Muscle layer of colon (tissue), 2 donors: ENCODE results near the gene AARS2.

Source experiments
- H3K27ac ChIP-seq: one replicate; pipeline ENCODE4 v1.7.0; 2013; ENCODE audit warnings: low read depth, mild to moderate bottlenecking, low read length, moderate library complexity
- H3K27me3 ChIP-seq, 2 donors: one replicate each; pipeline ENCODE4 v1.7.0; 2013; ENCODE audit warnings: low read length in 2 of 2, mild to moderate bottlenecking in 2 of 2; ENCODE audit not compliant: insufficient read depth in 2 of 2, control insufficient read depth in 1 of 2
- H3K36me3 ChIP-seq: one replicate; pipeline ENCODE4 v1.7.0; 2013; ENCODE audit warnings: mild to moderate bottlenecking, low read length; ENCODE audit not compliant: insufficient read depth
- H3K4me1 ChIP-seq: one replicate; pipeline ENCODE4 v1.7.0; 2013; ENCODE audit warnings: mild to moderate bottlenecking, low read length; ENCODE audit not compliant: insufficient read depth
- H3K4me3 ChIP-seq, 2 donors: one replicate each; pipeline ENCODE4 v1.7.0; 2013; ENCODE audit warnings: low read length in 2 of 2, low read depth in 1 of 2, mild to moderate bottlenecking in 1 of 2, moderate library complexity in 1 of 2
- H3K9ac ChIP-seq: one replicate; pipeline ENCODE4 v1.7.0; 2013; ENCODE audit warnings: low read length
- H3K9me3 ChIP-seq: one replicate; pipeline ENCODE4 v1.7.0; 2013; ENCODE audit warnings: mild to moderate bottlenecking, low read length
- donor health status: abdominal sarcoma.
- donor health status: Adenocarcinoma of cecum.

AARS2 gene

DNA sequence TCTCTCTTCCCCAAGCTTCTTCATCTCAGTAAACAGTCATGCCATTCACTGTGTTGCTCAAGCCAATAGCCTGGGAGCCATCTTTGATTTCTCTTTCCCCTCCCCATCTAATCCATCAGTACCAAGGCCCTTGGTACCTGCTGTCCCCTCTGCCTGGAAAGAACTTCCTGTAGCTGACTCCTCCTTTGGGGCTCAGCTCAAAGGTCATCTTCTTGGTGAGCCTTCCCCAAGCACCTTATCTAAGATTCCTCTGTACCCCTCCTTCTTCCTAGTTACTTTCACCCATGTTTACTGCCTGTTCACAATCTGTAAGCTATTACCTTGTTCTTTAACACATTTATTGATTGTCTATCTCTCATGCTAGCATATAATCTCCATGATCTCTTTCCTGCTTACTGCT, 3.5 kb downstream of the AARS2 start:
- H3K36me3 ChIP-seq: peaks cover 62% of the 10 kb centered on the region

DNA sequence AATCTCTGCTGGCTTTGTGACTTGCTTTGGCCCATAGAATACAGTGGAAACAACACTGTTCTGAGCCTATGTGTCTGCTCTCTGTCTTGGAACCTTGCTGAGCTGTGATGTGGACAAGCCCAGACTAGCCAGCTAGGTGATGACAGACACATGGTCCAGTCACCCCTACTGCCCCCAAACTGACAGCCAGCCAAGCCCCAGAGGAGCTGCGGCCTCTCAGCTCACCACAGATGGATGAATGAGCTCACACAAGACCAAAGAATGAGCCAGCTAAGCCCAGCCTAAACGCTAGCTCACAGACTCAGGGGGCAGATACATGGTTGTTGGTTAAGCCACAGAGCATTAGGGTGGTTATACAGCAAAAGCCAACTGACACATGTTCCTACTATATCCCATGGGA, 4.1 kb downstream of the AARS2 start:
- H3K27ac ChIP-seq: no peak overlapping the region
- peaks cover 8% of the 10 kb centered on the region for H3K4me1 ChIP-seq
- no peak overlapping the region for H3K4me3 ChIP-seq
- H3K9ac ChIP-seq: no peak overlapping the region
- H3K27me3 ChIP-seq: no peaks in the 10 kb centered on the region
- H3K36me3 ChIP-seq: peaks cover 67% of the 10 kb centered on the region
- H3K9me3 ChIP-seq: no peaks in the 10 kb centered on the region

More for the DNA sequence above, 3.5 kb downstream of the AARS2 start:
- Histone ChIP-seq H3K4me1 (peaks cover 8% of the 10 kb centered on the region), H3K9me3 (no peaks in the 10 kb centered on the region), H3K27ac (no peak overlapping the region), H3K27me3 (no peaks in the 10 kb centered on the region), H3K4me3 (no peak overlapping the region), H3K9ac (no peak overlapping the region)

DNA sequence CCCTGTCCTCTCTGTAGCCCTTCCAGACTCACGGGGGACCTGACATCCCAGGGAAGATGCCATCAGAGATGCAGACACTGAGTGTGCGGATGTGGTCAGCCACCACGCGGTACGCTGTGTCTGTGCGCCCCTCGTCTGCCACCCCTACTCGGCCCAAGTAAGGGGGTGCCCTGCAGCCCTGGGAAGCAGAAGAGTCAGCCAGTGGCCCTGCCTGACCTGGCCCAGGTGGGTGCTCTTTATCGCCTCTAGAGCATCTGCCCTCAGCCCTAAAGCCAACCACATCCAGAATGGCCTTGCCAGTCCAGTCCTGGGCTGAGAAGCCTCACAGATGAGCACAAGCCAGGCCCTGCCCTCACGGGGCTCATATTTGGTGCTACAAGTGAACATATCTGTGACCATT, 5.9 kb downstream of the AARS2 start:
- Histone ChIP-seq H3K27ac (no peak overlapping the region), H3K4me1 (peaks cover 4% of the 10 kb centered on the region), H3K27me3 (no peaks in the 10 kb centered on the region), H3K4me3 (no peak overlapping the region), H3K9ac (no peak overlapping the region), H3K36me3 (peaks cover 86% of the 10 kb centered on the region), H3K9me3 (no peaks in the 10 kb centered on the region)

DNA sequence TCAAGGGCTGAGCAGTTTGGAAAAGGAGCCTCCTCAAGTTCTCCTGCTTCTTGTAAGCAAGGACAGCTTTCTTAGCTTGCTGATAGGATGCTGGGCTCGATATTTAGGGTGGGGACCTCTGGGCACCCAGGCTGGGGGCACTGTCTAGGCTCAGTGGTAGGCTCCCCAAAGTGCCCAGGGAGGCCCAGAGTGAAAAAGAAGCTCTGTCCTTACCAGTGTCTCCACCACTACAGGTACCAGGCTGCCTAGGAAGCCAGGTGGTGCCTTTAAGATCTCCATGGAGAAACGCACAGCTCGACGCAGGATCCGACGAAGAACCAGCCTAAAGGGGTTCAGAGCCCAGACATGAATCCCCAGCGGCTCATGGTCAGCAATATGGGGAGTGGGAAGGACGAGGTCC, 6.4 kb downstream of the AARS2 start:
- no peaks in the 10 kb centered on the region for H3K9me3 ChIP-seq
- H3K36me3 ChIP-seq: peaks cover 91% of the 10 kb centered on the region
- H3K4me1 ChIP-seq: no peaks in the 10 kb centered on the region
- no peaks in the 10 kb centered on the region for H3K27me3 ChIP-seq
- no peak overlapping the region for H3K27ac ChIP-seq
- no peak overlapping the region for H3K9ac ChIP-seq
- H3K4me3 ChIP-seq: no peak overlapping the region

GRCh38 chr6:44305200-44305725, 7.9 kb downstream of the AARS2 start:
- no peak overlapping the region for H3K4me3 ChIP-seq
- H3K36me3 ChIP-seq: peaks cover 92% of the 10 kb centered on the region
- H3K27me3 ChIP-seq: no peaks in the 10 kb centered on the region
- no peaks in the 10 kb centered on the region for H3K9me3 ChIP-seq
- H3K27ac ChIP-seq: no peak overlapping the region
- H3K9ac ChIP-seq: no peak overlapping the region
- H3K4me1 ChIP-seq: no peaks in the 10 kb centered on the region

DNA sequence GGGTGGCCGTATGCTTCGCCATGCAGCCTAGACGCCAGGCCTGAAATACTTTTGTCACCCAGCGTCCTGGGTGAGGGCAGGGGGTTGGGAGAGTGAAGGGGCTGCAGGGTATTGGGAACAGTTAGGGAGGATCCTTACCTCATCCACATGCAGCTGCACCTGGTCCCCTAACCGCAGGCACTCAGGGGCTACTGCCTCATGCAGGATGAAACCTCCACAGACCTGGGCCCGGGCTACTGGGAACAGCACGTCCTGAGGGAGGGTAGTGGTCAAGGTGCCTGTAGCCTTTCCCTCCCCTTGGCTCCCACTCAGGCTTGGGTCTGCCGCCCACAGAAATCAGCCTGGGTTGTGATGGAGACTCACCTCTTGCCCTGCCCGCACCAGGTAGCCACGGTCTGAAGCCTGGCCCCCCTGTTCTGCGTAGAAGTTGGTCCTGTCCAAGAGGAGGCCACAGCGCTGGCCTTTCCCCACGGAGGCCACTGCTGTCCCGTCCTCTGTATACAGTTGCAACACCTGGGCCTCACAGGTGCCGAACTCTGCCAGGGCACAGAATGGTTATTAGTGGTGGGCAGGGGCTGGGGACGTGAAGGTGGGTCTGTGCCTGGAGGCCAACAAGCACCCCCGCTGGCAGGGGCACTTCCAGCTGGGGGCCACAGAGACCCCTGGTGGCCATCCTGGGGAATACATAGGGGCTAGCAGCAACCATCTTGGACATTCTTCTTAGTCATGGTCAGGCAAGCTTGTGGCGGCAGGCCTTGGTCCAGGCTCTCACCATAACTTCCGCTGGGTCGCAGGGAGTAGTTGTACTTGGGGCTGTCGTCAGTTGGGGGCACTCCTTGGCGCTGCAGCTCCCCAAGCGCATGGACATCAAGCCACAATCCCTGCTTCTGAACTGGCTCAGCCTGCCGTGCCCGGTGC, 8.6 kb downstream of the AARS2 start:
- no peaks in the 10 kb centered on the region for H3K4me1 ChIP-seq
- no peak overlapping the region for H3K27ac ChIP-seq
- no peak overlapping the region for H3K9ac ChIP-seq
- H3K9me3 ChIP-seq: no peaks in the 10 kb centered on the region
- H3K27me3 ChIP-seq: no peaks in the 10 kb centered on the region
- H3K36me3 ChIP-seq: peaks cover 87% of the 10 kb centered on the region
- H3K4me3 ChIP-seq: no peak overlapping the region

GRCh38 chr6:44303842-44304241, 9.3 kb downstream of the AARS2 start:
- Histone ChIP-seq H3K27ac (no peak overlapping the region), H3K36me3 (peaks cover 80% of the 10 kb centered on the region), H3K9me3 (no peaks in the 10 kb centered on the region), H3K9ac (no peak overlapping the region), H3K4me3 (no peak overlapping the region), H3K4me1 (no peaks in the 10 kb centered on the region), H3K27me3 (no peaks in the 10 kb centered on the region)

GRCh38 chr6:44302856-44303255, 10.3 kb downstream of the AARS2 start:
- peaks cover 3 to 6% of the 10 kb centered on the region in 2 donors for H3K27me3 ChIP-seq
- no peaks in the 10 kb centered on the region for H3K4me1 ChIP-seq
- H3K4me3 ChIP-seq: no peak overlapping the region
- no peaks in the 10 kb centered on the region for H3K9me3 ChIP-seq
- H3K27ac ChIP-seq: no peak overlapping the region
- H3K9ac ChIP-seq: no peak overlapping the region
- H3K36me3 ChIP-seq: peaks cover 76% of the 10 kb centered on the region

DNA sequence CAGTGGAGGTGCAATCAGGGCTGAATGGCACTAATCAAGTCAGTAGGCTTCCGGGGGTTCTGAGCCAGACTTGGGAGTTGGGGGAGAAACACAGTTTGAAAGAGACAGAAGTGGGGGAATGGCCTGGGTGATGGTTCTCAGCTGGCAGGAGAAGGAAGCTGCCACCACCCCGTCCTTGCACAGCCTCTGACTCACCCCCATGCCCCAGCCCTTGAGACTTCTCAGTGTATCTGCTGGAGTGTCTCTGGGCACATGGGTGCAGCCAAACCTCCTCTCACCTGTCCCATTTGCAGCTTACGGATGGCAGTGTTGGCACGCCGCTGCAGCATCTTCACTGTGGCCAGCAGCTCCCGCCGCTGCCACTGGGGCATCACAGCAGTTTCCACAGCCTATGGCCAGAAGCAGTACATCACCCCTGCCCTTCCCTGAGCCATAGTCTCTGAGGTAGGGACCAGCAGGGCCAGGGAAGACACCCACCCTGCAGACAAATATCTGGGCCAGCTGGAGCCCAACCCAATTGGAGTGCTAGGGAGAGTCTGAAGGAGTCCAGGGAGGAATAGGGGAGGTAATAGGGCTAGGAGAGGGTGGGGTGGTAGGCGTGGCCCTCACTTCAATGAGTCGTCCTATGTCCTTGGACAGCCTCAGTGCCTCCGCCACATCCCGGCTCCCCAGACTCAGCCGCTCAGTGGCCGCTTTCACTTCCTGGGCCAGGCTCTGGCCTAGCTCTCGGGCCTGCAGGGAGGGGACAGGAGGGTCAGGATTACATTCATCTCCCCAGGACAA, 11.2 kb downstream of the AARS2 start:
- no peak overlapping the region for H3K27ac ChIP-seq
- H3K36me3 ChIP-seq: peaks cover 68% of the 10 kb centered on the region
- no peak overlapping the region for H3K4me3 ChIP-seq
- no peak overlapping the region for H3K9ac ChIP-seq
- peaks cover 11 to 12% of the 10 kb centered on the region in 2 donors for H3K27me3 ChIP-seq
- H3K9me3 ChIP-seq: no peaks in the 10 kb centered on the region
- H3K4me1 ChIP-seq: peaks cover 2% of the 10 kb centered on the region

- peaks cover 4% of the 10 kb centered on the region for H3K4me1 ChIP-seq
- peaks cover 20% of the 10 kb centered on the region in 2 donors for H3K27me3 ChIP-seq
- peaks cover 59% of the 10 kb centered on the region for H3K36me3 ChIP-seq
- H3K9ac ChIP-seq: no peak overlapping the region
- no peaks in the 10 kb centered on the region for H3K9me3 ChIP-seq
- H3K27ac ChIP-seq: no peak overlapping the region
- H3K4me3 ChIP-seq: no peak overlapping the region
Observed at GRCh38 chr6:44301106-44301505, 12.0 kb downstream of the AARS2 start.

- peaks cover 52% of the 10 kb centered on the region for H3K36me3 ChIP-seq
- H3K9me3 ChIP-seq: no peaks in the 10 kb centered on the region
- no peak overlapping the region for H3K4me3 ChIP-seq
Observed at GRCh38 chr6:44300292-44300823, 12.8 kb downstream of the AARS2 start.

More at GRCh38 chr6:44300292-44300823, 12.8 kb downstream of the AARS2 start:
- Histone ChIP-seq H3K27me3 (peaks cover 26% of the 10 kb centered on the region in 2 donors), H3K9ac (no peak overlapping the region), H3K27ac (no peak overlapping the region), H3K4me1 (peaks cover 4% of the 10 kb centered on the region)
